PFSK-1 (cell line): ENCODE measurements around the gene MSI2.

ENCODE experiments used
- FOXP2 ChIP-seq: optimal IDR thresholded peaks from 2 replicates; pipeline ENCODE3; 2011; ENCODE audit warnings: borderline replicate concordance, control low read depth, inconsistent platforms; ENCODE audit not compliant: insufficient read depth; ENCODE audit errors: extremely low read length, extremely low read depth
- POLR2AphosphoS5 ChIP-seq: IDR thresholded peaks from 2 replicates; pipeline ENCODE4 v1.6.1; 2012; ENCODE audit warnings: low read depth, mild to moderate bottlenecking, control low read depth, low read length, moderate library complexity
- SIN3A ChIP-seq: IDR thresholded peaks from 2 replicates; pipeline ENCODE4 v1.6.1; 2012; ENCODE audit warnings: mild to moderate bottlenecking, low read length, moderate library complexity, borderline replicate concordance; ENCODE audit not compliant: insufficient read depth
- TAF1 ChIP-seq: IDR thresholded peaks from 2 replicates; pipeline ENCODE4 v1.6.1; 2012; ENCODE audit warnings: low read length, control low read depth, borderline replicate concordance; ENCODE audit not compliant: insufficient read depth
- TF ChIP-seq, protein P1 (sequence below), 2 experiments: IDR thresholded peaks; 2 replicates each; pipeline versions ENCODE4 v1.6.1 to v1.8.0; 2011 to 2012; ENCODE audit warnings: low read depth in 2 of 2, low read length in 2 of 2, control low read depth in 1 of 2, inconsistent platforms in 1 of 2, mild to moderate bottlenecking in 1 of 2, moderate library complexity in 1 of 2; ENCODE audit not compliant: insufficient read depth in 1 of 2

MSI2 gene

DNA sequence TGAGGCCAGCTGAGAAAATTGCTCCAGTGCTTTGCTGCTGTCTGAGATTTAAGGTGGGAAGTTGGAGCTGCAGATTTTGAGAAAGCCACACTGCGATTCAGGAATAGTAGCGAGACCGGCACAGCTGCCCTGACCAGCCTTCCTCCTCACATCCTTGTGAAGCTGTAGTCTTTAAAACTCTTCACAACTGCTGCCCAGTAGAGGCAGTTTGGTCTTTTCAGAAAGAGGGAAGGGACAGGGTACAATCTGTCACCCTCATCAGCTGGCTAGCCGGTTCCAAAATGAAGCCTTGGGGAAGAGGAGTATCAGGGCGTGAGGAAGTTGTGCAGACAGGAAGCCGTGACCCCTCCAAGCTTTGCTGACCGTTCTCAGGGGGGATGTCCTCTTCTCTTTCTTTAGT lies 195.3 kb downstream of the MSI2 start:
- TF ChIP-seq FOXP2 (no peak), POLR2AphosphoS5 (no peak), TAF1 (no peak), SIN3A (no peak)
- TF ChIP-seq, protein P1, sequence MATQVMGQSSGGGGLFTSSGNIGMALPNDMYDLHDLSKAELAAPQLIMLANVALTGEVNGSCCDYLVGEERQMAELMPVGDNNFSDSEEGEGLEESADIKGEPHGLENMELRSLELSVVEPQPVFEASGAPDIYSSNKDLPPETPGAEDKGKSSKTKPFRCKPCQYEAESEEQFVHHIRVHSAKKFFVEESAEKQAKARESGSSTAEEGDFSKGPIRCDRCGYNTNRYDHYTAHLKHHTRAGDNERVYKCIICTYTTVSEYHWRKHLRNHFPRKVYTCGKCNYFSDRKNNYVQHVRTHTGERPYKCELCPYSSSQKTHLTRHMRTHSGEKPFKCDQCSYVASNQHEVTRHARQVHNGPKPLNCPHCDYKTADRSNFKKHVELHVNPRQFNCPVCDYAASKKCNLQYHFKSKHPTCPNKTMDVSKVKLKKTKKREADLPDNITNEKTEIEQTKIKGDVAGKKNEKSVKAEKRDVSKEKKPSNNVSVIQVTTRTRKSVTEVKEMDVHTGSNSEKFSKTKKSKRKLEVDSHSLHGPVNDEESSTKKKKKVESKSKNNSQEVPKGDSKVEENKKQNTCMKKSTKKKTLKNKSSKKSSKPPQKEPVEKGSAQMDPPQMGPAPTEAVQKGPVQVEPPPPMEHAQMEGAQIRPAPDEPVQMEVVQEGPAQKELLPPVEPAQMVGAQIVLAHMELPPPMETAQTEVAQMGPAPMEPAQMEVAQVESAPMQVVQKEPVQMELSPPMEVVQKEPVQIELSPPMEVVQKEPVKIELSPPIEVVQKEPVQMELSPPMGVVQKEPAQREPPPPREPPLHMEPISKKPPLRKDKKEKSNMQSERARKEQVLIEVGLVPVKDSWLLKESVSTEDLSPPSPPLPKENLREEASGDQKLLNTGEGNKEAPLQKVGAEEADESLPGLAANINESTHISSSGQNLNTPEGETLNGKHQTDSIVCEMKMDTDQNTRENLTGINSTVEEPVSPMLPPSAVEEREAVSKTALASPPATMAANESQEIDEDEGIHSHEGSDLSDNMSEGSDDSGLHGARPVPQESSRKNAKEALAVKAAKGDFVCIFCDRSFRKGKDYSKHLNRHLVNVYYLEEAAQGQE (IDR thresholded peaks at IDR 0.05; ENCODE audit: insufficient read depth in 1 of 2, low read depth in 2 of 2, low read length in 2 of 2), result no peak

DNA sequence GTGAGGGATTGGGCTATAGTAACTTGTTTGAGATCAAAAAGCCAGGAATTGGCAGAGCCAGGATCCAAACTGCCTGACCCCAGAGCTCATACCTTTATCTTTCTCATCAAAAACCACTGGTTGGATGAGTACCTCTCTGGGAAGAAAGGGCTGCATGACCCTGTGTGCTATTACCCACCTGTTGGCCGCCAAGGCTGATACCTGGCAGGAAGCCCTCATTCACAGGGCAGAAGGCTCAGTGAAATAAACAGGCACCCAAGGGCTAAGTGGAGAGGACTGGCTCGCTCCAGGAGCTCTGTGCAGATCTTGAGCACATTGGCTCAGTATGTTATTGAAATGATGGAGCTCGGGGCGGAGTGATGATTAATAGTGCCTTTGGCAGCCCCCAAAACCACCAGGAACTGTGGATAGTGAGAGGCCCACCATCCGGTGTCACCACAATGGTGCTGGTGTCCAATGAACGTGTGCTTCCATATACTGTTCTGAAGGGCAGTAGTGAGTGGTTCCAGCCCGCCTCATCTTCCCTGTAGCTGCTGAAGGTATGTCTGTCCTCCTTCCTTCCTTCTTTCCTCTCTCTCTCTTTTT lies 197.6 kb downstream of the MSI2 start:
- TF ChIP-seq FOXP2 (no peak), SIN3A (no peak), TAF1 (no peak), POLR2AphosphoS5 (no peak)
- TF ChIP-seq, protein P1 (IDR thresholded peaks at IDR 0.05; ENCODE audit: insufficient read depth in 1 of 2, low read depth in 2 of 2, low read length in 2 of 2), result no peak

DNA sequence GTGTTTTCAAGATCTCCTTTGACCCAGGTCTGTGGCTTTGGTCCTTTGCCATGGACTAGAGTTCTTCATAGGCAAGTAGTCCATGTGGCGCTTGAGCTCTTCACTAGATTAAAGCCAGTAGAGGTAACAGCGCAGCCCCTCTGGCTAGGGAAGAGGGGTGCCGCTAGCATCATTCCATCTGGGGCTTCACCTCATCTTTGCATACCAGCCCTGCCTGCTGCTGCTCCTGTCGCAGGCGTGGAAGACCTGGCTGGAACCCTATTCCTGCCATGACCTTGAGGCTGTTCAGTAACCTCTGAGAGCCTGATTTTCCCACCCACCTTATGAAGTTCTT lies 198.4 kb downstream of the MSI2 start:
- TF ChIP-seq, protein P1 (IDR thresholded peaks at IDR 0.05; ENCODE audit: insufficient read depth in 1 of 2, low read depth in 2 of 2, low read length in 2 of 2), result no peak
- TF ChIP-seq SIN3A (no peak), TAF1 (no peak), FOXP2 (no peak), POLR2AphosphoS5 (no peak)

DNA sequence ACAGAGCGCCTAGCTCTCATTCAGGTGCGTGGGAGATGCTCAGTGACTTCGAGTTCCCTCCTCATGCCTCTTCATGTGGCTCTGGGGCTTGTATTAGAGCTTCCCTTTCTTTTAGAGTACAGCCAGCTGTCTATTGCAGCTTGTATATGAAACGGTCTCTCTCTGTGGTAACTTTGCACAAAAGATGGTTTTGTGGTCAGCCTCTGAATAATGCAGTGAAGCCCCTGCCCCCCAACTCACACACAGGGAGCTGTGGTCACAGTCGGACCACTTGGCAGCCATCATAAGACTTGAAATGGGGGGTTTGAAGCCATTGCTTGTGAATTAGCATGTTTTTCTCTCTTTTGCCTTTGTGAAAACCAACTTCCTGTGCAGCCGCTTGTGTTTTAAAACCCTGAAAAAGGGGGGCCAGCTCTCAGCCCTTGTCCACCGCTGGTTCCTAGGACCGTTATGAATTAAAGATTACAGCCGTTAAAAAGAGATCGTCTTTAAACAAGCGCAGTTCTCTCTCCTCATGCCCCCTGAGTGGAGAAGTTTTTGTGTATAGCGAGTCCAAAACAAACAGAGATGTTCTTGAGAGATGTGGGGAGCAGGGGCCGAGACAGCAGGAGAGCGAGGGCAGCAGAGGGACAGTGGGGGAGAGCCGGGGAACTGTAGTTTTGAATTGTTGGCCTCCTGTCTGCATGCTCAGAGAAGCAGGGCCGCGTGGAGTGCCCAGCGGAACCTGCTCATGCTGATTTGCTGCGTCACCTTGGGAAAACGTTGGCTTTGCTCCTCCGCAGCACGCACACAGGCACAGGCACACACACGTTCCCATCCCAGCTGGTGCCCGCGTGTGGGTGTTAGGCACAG lies 199.0 kb downstream of the MSI2 start:
- TF ChIP-seq POLR2AphosphoS5 (no peak), FOXP2 (no peak), SIN3A (no peak), TAF1 (no peak)
- TF ChIP-seq, protein P1 (IDR thresholded peaks at IDR 0.05; ENCODE audit: insufficient read depth in 1 of 2, low read depth in 2 of 2, low read length in 2 of 2), result no peak
